ENCODE measurements around the gene WWC2.
A peak's percentile ranks its signal among the peaks of the same experiment; 100 is the strongest.
"Not testable (repeated sequence)": the region's sequence is repeated elsewhere in the genome, so short reads cannot be mapped to it uniquely, and the experiment has no call there.

The WWC2 gene

GRCh38 chr4:183295711-183296110 lies 196.7 kb downstream of the WWC2 start:
- no peak for DNase-seq (ENCODE audit: low read depth in 2 of 2)

- no peak for DNase-seq (ENCODE audit: low read depth in 2 of 2)
Observed at GRCh38 chr4:183297675-183298074, 198.6 kb downstream of the WWC2 start.

DNA sequence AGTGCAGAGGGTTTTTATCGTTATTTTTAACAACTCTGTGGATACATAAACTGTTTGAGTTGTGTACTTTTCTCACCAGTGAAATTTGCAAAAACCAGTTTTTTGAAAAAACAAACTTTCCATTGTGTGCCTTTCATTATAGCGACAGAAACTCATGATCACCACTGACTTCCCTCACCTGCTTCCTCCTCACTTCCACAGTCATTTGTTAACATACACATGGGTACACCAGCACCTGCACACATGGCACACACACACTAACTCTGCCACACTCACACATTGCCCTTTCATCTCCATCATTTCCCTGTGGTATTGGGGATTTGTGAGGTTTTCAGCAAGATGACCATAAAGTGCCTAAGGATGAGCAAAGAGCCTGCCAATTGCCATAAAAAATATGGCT lies 200.4 kb downstream of the WWC2 start:
- no peak for DNase-seq (ENCODE audit: low read depth in 2 of 2)

DNA sequence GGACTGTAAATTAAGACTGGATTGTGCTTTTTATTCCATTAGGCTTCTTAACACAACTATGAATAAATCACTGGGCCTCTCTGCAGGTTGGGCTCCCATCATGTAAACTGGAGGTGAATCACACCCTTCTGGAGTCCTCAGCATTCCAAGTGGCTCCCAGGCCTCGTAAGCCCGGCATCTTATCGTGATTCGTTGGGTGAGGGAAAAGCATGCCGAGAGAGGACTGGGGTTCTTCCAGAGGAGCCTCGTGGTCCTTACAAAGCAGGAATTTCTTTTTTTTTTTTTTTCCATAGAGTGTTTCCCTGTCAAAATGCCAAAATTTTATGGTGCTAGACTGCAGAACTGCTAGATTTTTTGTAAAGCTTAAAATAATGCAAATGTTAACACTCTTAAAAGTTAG lies 201.0 kb downstream of the WWC2 start:
- peak in 1 of 2 experiments; percentile 7 for DNase-seq (ENCODE audit: low read depth in 2 of 2)

DNA sequence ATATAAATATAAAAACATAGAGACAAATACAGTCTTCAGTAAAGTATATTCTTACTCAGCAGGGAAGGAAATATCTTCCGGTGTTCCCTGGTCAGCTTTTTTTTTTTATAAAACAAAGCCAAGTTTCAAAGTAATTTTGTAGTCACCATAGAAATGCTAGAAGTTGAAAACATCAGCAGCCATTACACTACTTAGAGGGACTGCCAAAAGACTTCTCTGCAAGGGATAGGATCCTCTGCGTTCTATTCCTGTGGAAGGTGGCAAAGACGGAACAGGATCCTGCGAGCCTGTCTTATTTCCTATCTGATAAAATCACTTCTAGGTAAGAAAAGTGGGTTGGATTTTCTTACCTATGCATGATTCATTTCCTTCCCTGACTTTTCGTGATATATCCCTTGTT lies 201.6 kb downstream of the WWC2 start:
- DNase-seq (ENCODE audit: low read depth in 2 of 2), result no peak

DNA sequence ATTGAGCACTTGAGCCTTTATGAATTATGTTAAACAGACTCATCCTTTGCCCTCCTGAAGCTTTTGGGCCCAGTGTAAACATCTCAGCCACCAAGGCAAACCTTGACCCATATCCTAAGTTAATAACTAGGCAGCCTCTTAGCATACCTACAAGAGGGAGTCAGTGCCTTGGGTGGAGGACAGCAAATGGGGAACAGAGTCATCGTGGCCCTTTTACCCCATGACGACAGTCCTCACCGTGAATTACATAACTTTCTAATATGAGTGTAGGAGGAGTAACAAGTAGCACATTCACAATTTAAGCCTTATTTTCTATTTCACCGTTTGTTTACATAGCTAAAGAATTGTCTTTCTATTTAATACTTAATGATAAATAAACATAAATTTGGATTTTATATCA lies 204.2 kb downstream of the WWC2 start:
- DNase-seq (ENCODE audit: low read depth in 2 of 2), result no peak

DNA sequence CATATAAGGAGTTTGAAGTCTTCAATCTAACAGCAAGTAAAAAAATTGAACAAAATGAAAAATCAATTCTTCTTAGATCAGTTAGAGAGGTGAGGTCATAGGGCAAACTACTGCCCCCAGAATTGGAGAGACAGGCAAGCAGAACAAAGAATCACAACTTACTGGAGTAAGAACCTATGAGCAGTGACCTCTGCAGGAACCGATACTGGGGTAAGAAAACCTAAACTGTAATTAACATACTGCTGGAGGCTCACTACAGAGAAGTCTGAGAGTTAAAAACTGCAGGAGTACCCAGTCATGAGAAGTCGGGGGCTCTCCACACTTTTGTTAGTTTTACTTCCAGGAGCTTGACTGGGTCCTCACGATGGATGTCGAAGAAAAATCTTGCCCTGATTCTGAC lies 205.0 kb downstream of the WWC2 start:
- DNase-seq (ENCODE audit: low read depth in 2 of 2), result no peak

- no peak for DNase-seq (ENCODE audit: low read depth in 2 of 2)
Observed at GRCh38 chr4:183304538-183304937, 205.5 kb downstream of the WWC2 start.

DNA sequence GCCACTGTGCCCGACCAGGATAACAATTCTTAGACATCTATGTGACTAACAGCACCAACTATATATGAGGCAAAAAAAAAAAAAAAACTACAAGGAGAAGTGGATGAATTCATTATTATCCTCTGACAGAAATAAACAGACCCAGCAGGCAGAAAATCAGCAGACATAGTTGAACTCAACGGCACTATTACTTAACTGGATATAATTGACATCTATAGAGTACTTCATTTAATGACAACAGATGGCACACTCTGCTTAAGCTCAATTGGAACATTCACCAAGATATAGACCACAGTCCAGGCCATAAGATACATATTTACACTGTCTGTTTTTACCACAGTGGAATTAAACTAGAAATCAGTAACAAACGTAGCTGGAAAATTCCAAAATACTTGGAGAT lies 207.8 kb downstream of the WWC2 start:
- no peak for DNase-seq (ENCODE audit: low read depth in 2 of 2)

GRCh38 chr4:183312841-183313240 lies 213.8 kb downstream of the WWC2 start:
- DNase-seq (ENCODE audit: low read depth in 2 of 2), result no peak

DNA sequence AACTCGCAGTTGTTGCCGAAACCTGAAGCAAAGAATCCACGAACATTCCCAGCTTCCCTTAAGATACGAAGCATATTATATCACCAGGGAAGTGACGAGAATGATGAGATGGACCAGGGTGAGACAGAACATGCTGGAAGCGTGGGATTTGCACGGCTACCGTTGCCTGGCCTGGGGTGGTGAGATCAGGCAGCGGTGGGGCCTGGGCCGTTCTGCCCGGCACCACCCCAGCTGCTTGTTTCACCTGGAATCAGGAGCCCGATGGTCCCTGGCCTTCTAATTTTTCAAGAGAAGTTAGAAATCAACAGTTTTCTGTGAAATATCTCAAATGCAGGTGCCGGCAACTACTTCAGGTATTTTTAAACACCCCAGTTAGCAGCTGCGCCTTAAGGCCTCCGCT lies 215.3 kb downstream of the WWC2 start:
- no peak for DNase-seq (ENCODE audit: low read depth in 2 of 2)

DNA sequence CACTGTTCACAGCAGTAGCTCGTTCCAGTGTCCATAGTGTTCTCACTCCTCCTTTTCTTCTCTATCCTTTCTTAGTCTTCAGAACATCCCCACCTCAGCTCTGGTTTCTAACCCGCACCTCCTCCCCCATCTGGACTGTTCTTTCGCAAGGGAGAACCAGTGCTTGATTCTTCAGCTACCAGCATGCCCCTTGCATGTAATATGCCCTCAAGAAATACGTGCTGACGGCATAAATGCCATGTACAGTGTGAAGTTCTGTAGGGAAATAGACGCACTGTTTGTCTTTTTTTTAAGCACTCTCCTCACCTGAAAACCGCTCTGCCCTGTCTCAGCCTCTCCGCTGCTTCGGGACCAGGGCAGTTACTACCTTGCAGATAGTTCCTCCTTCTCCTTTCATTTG lies 215.7 kb downstream of the WWC2 start:
- no peak for DNase-seq (ENCODE audit: low read depth in 2 of 2)

DNA sequence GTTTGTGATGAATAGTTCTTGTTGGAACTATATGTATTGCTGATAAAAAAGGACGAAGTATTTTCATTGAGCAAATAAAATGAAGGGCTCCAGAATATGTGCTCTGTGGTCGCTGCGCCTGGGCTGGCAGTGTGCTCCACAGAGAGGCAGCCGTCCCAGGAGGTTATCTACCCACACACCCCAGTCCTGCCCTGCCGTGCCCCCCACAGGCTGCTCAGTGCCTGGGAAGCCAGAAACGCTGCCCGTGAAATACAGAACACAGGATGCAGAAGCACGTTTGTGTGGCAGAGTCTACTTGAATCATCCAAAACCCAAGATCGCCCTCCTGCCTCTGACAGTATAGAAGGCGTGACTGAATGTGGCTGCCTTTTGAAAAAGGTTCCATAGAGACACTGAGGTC lies 219.6 kb downstream of the WWC2 start:
- no peak for DNase-seq (ENCODE audit: low read depth in 2 of 2)

GRCh38 chr4:183320211-183321059 lies 221.4 kb downstream of the WWC2 start, which contains the start of gene CLDN22:
Gene CLDN22, minus strand, starts transcription at chr4:183320276. Its CDS starts 58 bp downstream, at chr4:183320218.
- DNase-seq (ENCODE audit: low read depth in 2 of 2), result no peak

DNA sequence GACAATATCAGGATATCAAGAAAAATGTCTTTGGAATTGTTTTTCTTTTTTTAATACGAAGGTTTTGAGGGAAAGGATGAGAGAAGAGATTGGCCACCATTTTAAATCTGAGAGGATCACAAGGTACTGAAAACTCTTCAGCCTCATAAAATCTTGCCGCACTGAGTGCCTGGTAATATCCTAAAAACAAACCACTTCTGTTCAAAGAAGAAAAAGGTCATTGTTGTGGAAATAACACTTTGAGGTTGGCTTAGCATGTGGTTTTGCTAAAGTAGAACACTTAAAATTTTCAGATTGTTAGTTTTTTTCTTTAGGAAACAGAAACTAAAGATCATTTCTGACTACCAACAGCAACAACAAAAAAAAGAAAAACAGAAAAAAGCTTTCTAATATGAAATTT lies 222.0 kb downstream of the WWC2 start:
- DNase-seq (ENCODE audit: low read depth in 2 of 2), result no peak

GRCh38 chr4:183321516-183321915 lies 222.5 kb downstream of the WWC2 start:
- DNase-seq (ENCODE audit: low read depth in 2 of 2), result no peak

- no peak for DNase-seq (ENCODE audit: low read depth in 2 of 2)
Observed at GRCh38 chr4:183322326-183322725, 223.3 kb downstream of the WWC2 start, which contains the start of gene CLDN24. Gene CLDN24, minus strand, starts transcription at chr4:183322426. Its CDS starts 0 bp downstream, at chr4:183322426.

- DNase-seq (ENCODE audit: low read depth in 2 of 2), result no peak
Observed at GRCh38 chr4:183323295-183323694, 224.2 kb downstream of the WWC2 start.

GRCh38 chr4:183324056-183324455 lies 225.0 kb downstream of the WWC2 start:
- DNase-seq (ENCODE audit: low read depth in 2 of 2), result not testable (repeated sequence)

GRCh38 chr4:183324619-183325018 lies 225.6 kb downstream of the WWC2 start:
- DNase-seq (ENCODE audit: low read depth in 2 of 2), result no peak

- DNase-seq (ENCODE audit: low read depth in 2 of 2), result not testable (repeated sequence)
Observed at GRCh38 chr4:183326387-183326786, 227.3 kb downstream of the WWC2 start.

DNA sequence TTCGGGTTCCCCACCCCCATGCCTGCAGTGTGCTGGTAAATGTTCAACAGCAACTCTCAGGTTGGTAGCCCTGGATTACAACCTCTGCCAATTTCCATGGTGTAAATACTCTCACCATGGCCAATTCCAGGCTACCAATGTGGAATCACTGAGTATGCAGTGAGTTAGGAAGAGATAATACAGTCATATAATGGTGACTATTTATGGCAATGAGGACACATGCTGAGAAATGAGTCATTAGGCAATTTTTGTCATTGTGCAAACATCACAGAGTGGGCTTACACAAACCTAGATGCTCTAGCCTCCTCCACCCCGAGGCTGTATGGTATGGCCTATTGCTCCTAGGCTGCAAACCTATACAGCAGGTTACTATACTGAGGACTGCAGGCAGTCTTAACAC lies 227.8 kb downstream of the WWC2 start:
- no peak for DNase-seq (ENCODE audit: low read depth in 2 of 2)

DNA sequence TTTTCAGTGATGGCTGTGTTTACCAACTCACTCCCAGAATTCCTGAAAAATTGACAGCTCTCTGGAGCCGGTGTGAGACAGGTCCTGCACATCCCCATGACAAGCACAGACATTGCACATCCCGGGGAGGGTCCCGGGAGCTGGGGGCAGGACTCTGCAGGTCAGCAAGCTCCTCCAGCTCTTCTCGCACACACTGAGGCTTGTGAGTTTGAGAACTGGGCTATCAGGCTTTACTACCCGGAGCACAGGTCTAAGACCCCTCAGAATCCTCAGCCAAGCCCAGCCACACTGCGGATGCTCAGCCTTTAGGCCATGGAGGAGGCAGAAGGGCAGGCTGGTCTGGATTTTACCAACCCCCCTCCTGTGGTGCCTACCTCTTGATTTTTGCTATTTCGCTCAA lies 228.8 kb downstream of the WWC2 start:
- no peak for DNase-seq (ENCODE audit: low read depth in 2 of 2)

DNA sequence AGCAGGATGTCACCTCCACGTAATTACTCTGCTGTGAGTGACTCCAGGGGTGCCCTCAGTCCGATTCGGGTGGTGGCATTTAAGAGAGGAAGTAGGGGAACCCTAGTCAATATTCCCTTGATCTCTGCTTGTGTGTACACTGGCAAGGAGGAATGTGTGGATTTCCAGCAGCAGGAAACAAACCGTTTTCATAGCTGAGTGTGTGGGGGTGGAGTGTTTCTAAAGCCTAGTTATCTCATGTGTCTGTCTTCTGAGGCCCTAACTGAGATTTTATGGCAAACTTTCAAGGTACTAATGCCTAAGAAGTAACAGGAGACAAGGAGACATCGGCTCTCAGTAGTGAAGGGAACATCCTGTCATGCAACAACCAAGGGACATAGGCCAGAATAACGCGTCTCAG lies 229.8 kb downstream of the WWC2 start:
- no peak for DNase-seq (ENCODE audit: low read depth in 2 of 2)
